A549 (cell line): ENCODE measurements around the gene GABRA5.

ENCODE experiments used
- CEBPB ChIP-seq, 2 experiments: fragments of >200 bp in 1 of 2; sonication (Bioruptor Twin) in 1 of 2; formaldehyde crosslinking in 1 of 2; IDR thresholded peaks; 2 replicates each; pipeline ENCODE4 v1.6.1; 2012 to 2016
- ZC3H11A ChIP-seq: fragments of 450-650 bp; IDR thresholded peaks from 2 replicates; pipeline ENCODE4 v1.6.1; 2014; ENCODE audit warnings: antibody characterized with exemption, mild to moderate bottlenecking
- TF ChIP-seq, protein P1 (sequence below): fragments of >200 bp; sonication (Bioruptor Twin); formaldehyde crosslinking; IDR thresholded peaks from 3 replicates; pipeline ENCODE4 v1.5.1; 2016

DNA sequence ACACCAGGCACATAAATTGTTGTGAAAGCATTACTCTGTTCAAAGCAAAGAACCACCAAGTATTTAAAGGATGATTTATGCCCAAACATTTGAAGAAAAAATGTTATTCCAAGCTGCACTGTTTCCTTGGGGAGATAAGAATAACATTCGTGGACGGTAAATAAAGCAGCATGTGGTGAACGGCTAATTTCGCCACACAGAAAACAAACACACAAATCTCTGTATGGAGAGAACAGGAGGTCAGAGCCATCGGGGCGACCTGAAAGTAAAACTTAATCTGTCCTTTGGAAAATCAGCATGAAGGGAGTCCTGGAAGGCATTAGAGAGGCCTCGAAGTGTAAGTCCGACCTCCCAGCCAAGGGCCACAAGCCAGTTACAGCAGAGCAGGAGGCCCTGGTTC, 77.0 kb downstream of the GABRA5 start:
- TF ChIP-seq, protein P1, sequence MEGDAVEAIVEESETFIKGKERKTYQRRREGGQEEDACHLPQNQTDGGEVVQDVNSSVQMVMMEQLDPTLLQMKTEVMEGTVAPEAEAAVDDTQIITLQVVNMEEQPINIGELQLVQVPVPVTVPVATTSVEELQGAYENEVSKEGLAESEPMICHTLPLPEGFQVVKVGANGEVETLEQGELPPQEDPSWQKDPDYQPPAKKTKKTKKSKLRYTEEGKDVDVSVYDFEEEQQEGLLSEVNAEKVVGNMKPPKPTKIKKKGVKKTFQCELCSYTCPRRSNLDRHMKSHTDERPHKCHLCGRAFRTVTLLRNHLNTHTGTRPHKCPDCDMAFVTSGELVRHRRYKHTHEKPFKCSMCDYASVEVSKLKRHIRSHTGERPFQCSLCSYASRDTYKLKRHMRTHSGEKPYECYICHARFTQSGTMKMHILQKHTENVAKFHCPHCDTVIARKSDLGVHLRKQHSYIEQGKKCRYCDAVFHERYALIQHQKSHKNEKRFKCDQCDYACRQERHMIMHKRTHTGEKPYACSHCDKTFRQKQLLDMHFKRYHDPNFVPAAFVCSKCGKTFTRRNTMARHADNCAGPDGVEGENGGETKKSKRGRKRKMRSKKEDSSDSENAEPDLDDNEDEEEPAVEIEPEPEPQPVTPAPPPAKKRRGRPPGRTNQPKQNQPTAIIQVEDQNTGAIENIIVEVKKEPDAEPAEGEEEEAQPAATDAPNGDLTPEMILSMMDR = no peak
- TF ChIP-seq CEBPB (IDR thresholded peaks at IDR 0.05) = no peak
- TF ChIP-seq ZC3H11A = no peak
